Activated effector memory CD4-positive, alpha-beta T cell treated with Interleukin-2 at 50 U/mL for 16 hours (primary cell): Measurements from ENCODE around the gene CERT1.

ENCODE experiments used
- DNase-seq: peaks from one replicate; pipeline ENCODE4 v3.0.0-alpha.2; 2020

CERT1 gene

DNA sequence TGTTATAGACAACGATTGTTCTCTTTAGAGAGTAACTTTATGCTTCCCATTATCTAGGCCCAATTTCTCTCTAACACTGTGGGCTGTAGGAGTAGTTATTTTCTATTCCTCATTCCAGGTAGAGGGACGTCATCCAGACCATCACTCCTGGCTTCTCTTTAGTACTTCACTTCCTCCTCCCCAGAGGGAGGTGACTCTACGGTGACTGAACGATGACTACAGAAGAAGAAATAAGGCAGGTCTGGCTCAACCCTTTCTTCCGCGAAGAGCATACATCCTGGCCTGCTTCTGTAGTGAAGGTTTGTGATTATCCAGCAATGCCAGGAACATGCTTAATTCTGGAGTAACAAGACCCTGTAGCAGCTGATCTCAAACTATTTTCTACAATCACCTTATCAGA, 123.6 kb downstream of the CERT1 start:
- no peak for DNase-seq

DNA sequence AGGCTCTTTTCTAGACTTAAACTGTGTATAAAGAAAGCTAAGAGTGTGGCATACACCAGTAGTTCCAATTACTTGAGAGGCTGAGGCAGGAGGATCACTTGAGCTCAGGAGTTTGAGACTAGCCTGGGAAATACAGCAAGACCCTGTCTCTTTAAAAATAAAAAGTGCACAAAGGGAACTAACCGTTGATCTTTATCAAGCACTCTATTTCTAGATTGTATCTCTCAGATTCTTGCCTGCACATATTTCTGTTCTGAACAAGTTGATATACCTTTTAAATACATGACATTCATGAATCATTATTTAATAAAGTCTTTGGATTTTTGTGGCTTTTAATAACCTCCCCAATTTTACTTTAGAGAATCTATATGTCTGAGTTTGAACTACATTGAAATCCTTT, 127.2 kb downstream of the CERT1 start:
- no peak for DNase-seq

DNA sequence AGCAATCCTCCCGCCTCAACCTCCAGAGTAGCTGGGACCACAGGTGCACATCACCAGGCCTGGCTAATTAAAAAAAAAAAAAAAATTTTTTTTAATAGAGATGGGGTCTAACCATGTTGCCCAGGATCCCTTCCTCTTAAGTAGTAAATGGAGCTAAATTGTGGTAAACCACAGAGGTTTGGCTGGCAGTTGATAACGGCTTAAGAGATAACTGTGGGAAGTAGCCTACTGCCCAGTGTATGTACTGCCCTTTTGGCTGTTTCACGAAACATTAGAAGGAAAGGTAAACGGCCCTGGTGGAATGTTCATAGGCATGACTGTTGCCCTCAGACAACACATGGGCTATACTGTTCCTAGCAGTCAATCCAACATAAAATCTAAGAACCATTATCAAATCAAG, 130.0 kb downstream of the CERT1 start:
- no peak for DNase-seq

DNA sequence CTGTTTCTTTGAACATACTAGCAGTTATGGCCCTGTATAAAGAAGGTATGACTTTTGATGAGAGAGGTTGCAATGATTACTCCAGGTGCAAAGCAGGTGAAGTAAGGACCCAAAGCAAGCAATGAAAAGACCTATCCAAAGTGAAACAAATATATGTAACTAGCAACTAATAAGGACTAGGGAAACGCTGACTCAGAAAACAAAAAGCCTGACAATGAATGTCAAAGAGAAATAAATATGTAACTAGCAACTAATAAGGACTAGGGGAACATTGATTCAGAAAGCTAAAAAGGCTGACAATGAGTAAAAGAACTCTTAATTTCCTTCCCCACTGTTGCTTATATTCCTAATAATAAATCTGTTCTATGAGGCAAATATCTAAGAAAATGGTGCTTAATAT, 131.3 kb downstream of the CERT1 start:
- DNase-seq = no peak

DNA sequence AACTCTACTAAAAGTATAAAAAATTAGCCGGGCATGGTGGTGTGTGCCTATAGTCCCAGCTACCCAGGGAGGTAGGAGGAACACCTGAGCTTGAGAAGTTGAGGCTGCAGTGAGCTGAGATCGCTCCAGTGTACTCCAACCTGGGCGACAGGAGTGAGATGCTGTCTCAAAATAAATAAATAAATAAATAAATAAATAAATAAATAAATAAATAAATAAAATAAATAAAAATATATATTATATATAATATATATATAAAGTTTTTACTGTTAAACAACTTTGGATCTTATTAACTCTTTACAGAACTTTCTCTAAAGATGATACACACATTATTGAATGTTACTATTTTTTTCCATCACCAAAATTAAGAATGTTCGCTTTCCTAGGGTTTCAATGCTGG, 136.0 kb downstream of the CERT1 start:
- DNase-seq = no peak

DNA sequence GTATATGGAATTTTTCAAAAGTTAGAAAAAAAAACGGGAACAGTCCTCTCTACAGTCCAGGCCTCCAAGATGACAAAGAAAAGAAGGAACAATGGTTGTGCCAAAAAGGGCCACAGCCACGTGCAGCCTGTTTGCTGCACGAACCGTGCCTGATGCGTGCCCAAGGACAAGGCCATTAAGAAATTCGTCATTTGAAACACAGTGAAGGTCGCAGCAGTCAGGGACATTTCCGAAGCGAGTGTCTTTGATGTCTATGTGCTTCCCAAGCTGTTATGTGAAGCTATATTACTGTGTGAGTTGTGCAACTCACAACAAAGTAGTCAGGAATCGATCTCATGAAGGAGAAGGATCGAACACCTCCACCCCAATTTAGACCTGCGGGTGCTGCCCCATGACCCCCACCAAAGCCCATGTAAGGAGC, 137.0 kb downstream of the CERT1 start:
- no peak for DNase-seq

DNA sequence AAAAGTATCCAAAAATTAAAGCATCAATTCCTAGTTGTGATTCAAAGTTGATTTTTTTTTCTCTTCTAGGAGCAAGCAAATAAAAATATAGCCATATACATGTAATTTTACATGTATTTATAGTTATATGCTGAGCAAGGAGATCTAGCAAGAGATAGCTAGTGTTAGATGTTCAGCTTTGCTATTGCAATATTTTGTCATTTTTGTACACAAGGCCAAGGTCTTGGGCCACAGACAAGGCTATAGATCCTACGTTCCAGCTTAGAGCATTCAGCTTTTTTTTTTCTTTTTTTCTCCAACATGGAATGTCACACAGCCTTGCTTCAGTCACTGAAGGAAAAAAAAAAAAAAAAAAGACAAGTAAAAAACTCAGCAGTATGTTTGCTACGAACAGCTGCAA, 137.6 kb downstream of the CERT1 start:
- no peak for DNase-seq

DNA sequence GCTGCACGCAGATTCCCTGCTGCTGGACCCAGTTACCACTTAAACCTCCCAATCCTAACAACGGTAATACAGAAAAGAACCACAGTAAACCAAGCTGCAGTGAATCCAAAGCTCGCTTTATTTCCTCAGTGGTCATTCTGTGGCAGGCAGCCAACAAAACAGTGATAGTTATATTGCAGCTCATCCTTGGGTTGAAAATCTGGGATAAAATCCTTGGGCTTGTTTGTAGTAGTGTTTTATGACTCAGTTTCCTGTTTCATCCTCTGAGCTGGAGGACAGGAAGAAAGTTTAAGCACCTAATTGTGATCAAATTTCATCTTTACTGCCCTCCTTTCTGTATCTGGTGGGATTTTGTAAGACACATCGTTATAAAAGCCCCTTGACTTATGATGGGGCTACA, 143.0 kb downstream of the CERT1 start:
- DNase-seq = no peak

DNA sequence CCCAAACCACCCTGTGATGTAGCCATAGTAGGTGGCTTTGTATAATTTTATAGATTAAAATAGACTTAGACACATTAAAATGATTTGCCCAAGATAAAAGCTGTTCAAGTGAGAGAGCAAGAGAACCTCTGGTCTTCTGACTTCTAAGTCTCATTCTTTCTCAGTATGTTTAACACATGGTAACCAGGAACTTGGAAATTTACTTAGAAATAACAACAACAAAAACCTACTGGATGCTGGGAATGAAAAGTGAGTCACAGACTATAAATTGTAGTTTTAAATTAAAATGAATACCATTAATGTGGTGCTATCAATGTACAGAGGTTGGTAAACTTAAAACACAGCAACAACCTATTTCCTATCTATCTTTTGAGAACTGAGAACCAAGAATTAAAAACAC, 144.0 kb downstream of the CERT1 start:
- DNase-seq = no peak

DNA sequence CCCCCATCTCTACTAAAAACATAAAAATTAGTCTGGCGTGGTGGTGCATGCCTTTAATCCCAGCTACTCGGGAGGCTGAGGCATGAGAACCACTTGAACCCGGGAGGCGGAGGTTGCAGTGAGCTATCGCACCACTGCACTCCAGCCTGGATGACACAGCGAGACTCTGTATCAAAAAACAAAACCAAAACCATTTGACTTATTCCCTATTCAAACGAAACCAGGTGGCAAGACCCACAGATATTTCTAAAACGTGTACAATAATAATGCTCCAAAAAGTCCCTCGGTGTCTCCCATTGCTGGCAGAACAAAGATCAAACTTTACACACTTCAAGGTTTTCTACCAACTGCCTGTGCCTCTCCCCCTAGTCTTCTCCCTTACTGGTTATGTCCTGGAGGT, 144.6 kb downstream of the CERT1 start:
- no peak for DNase-seq

DNA sequence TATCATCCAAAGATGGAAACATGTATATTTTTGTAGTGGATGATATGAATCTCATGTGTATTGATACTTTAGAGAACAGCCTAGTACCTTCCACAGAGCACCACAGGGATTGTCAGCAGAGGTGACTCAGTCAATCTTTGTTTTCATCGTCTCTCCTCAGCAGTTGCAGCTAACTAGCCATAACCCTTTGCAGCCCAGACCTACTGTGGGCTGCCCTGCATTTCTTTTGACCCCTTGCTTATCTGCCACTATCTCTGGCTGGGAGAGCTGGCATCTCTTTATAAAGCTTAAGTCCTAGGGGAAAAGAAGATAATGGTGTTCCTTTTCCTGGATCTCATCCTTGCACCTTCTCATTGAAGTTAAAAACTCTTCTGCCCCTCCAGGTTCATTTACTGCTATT, 145.7 kb downstream of the CERT1 start:
- DNase-seq = no peak

DNA sequence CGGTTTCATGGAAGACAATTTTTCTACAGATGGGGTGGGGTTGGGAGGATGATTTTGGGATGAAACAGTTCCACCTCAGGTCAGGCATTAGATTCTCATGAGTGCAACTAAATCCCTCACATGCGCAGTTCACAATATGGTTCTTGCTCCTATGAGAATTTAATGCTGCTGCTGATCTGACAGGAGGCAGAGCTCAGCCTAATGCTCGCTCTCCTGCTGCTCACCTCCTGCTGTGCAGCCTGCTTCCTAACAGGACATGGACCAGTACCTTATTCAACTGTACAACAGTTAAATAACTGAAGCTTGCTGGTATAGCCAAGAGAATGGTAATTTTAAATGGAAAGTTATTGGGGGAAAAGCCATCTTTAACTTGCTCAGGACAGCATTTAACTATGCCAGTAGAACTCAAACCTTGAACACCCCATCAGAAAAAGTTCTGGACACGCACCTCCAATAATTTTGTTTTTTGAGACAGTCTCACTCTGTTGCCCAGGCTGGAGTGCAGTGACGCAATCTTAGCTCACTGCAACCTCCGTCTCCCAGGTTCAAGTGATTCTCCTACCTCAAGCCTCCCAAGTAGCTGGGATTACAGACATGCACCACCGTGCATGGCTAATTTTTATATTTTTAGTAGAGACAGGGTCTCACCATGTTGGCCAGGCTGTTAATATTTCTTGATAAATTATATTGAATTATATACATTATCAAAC, 146.7 kb downstream of the CERT1 start:
- no peak for DNase-seq

DNA sequence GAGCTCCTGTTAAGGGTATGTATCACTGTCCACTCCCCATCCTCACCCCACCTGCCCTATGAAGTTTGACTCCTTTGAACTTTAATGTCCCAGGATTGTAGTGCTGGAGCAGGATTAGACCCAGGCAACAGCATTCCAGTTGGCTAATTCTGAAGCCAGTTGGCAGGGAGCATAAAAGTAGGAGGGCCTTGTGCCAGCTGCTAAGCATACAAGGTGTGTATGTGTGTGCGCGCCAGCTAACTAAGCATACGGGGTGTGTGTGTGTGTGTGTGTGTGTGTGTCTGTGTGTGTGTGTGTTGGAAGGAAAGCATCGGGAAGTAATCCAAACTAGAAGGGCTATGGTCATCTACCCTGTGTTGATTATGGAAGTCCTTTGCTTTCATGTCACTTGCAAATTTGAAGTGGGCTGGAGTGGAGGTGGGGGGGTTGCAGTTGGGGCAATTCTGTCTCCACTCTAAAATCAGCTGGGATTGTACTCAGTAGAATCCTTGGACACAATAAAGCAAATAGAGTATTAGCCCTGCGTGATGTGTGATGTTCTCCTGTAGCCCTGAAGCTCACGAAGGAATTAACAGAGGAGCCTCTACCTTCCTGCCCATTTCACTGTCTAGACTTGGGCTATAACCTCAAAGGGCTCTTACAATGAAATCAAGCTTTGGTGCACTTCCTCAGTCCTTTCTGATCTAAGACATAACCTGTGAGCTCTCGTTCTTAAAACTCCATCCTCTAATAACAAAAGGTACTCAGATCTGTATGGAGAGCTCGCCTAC, 147.5 kb downstream of the CERT1 start:
- DNase-seq = no peak

DNA sequence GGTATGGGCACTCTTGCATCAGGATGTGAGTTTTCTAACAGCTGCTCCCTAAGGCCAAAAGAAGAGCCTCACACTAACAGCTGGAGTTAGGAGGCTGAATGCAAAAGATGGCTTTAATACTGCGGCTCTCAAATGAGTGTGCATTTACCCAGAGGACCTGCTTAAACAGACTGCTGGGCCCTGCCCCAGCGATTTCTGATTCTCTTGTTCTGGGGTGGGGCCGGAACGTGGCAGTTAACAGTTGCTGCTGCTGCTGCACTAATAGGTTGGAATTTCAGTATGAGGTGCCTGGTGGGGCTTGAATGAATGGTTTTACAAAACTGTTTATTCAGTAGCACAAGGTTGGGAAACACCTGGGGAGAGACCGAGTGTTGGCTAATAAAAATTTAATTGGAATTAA, 148.3 kb downstream of the CERT1 start:
- no peak for DNase-seq

DNA sequence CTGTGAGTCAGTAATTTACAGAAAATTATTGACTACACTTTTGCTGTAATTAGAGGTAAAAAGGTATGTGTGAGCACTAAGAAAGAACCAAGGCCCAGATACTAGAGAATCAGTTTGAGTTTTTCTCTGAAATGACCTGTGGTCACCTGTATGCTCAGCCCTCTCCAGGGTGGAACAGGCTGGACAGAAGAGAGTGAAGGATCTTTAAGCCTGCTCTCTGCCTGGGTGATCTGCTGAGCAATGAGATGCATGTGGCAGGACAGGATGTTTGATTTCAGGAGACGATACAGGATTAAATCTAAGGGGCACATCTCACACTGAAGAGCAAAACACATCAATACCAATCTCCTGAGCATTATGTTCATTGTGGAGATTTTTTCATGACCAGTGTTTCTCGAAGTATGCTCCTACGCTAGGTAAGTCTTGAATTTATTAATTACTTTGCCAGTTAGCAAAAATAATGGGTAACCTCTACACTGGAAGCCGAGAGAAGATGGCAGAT, 148.9 kb downstream of the CERT1 start:
- DNase-seq = no peak

DNA sequence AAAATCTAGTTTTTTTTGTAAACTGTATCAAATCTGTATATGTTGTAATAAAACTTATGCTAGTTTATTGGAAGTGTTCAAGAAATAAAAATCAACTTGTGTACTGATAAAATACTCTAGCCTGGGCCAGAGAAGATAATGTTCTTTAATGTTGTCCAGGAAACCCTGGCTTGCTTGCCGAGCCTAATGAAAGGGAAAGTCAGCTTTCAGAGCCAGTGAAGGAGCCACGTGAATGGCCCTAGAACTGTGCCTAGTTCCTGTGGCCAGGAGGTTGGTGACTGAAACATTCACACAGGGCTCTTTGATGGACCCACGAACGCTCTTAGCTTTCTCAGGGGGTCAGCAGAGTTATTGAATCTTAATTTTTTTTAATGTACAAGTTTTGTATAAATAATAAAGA, 150.1 kb downstream of the CERT1 start:
- DNase-seq = no peak

DNA sequence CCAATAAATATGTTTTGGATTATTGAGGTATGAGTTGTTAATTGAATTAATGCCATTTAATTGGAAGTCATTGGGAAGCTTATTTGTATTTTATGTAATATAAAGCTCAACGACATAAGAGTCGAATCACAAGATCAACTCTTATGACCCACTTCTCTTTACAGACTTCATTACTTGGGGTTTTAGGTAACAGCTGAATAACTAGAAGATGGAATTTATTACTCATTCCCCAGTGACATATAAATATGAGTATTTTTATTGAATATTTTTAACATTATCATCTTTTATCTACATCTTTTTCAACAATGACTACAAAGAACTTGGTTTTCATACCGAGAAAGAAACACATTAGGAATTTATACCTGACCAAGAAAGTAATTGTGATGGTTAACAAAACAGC, 153.3 kb downstream of the CERT1 start:
- no peak for DNase-seq

DNA sequence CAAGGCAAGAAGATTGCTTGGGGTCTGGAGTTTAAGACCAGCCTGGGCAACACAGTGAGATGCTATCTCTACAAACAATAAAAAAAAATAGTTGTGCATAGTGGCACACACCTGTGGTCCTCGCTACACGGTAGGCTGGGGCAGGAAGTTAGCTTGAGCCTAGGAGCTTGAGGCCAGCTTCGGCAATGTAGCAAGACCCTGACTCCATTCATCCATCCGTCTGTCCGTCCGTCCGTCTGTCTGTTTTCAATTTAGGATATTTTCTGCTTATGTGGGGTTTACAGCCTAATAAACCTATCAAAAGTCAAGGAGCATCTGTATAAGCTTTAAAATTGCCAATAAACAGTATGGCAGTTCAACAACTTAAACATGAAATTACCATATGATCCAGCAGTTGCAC, 154.7 kb downstream of the CERT1 start:
- no peak for DNase-seq

DNA sequence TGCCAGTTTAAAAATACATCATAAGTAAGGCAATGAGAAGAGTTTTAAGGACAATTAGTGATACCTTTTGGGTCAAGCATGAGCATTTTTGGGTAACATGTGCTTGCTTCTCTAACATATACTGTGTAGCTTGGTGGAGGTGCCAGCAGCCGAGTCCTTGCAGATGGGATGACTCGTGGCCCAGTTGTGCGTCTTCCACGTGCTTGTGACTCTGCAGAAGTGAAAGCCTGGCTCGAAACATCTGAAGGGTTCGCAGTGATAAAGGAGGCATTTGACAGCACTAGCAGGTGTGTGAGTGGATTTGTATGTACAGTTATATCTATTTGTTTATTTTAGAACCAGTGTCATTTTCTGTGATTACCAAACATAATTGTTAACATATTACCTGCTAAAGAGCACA, 156.2 kb downstream of the CERT1 start:
- no peak for DNase-seq

DNA sequence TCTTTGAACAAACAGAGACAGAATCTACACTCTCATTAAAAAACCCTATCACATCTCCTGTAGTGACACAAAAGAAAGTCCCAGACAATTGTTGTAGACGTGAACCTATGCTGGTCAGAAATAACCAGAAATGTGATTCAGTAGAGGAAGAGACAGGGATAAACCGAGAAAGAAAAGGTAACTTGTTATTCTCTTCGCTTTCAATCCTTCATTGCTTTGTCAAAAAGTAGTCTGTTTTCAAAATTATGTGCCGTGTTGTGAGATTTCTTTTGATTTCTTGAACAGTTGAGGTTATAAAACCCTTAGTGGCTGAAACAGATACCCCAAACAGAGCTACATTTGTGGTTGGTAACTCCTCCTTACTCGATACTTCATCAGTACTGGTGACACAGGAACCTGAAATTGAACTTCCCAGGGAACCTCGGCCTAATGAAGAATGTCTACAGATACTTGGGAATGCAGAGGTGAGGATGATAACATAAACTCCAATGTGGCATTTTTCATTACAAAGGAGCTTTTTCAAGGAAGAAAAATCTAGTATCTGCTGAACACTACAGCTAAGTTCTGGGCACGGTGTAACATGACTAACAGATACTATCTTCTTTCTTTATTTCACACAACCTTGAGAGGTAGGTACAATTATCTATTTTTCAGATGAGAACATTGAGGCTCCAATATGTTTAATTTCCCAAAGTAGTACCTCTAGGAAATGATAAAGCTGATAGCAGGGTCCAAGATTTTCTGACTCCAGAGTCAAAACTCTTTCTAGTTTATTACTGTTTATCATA, 160.1 kb downstream of the CERT1 start:
- DNase-seq = no peak

DNA sequence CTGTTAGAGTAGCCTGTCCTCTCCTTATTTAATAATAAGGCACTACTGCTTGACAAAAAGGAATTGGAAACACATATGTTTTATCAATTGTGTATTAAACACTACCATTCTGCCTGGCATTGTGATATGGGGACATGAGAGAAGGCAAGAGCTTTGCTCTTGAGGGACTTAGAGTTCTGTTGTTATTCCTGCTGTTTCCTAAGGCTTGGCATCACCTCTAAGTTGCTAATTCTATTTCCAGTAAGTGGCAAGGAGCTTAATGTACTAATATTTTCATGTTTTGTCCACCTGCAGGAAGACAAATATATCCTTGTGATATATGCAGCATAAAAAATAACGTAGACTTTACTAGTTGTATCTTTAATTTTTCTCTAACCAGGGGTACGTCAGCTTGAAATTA, 161.8 kb downstream of the CERT1 start:
- DNase-seq = no peak

DNA sequence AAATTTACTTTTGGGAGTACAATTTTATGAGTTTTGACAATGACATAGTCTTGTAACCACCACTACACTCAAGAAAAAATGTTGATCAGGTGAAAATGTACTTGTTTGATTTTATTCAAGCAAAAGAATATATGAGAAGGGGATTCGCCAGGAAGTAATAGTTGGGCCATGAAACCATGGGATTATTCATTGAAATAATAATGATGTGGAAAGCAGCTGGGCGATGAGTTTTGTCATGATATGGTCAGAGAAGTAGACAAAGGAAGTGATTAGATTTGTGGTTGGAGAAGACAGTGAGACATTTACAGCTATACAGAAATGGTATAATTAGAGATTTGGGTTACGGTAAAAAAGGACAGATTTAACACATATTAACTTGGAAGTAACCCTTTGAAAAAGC, 163.2 kb downstream of the CERT1 start:
- DNase-seq = no peak

DNA sequence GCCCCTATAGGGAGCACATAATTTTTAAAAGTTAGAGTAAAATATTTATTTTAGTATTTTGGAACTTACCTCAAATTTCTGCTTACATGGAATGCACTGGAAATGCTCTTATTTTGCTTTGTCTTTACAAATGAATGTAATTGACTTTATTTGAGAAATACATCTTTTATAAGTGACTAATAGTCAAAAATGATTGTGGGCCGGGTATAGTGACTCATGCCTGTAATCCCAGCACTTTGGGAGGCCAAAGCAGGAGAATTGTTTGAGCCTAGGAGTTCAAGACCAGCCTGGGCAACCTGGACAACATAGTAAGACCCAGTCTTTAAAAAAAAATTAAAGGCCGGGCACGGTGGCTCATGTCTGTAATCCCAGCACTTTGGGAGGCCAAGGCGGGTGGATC, 168.6 kb downstream of the CERT1 start:
- DNase-seq = no peak

DNA sequence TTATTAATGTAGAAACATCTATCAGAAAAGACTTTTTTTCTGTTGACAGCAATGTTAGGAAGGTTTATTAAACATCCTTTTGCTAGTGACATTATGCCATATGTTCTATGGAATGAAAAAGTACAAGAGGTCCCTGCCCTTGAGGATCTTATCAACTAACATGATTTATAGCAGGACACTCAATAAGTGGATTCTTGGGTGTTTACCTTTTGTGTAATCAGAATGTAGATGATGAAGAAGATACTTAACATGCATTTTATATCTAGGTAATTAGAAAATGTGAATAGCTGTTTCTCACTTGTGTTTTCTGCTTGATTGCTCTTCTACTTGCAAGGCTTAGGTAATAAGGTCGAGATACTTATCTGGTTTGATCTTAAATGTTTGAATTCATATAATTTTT, 169.5 kb downstream of the CERT1 start:
- no peak for DNase-seq
